ENCODE results near the gene BCAS3.

Gene BCAS3

DNA sequence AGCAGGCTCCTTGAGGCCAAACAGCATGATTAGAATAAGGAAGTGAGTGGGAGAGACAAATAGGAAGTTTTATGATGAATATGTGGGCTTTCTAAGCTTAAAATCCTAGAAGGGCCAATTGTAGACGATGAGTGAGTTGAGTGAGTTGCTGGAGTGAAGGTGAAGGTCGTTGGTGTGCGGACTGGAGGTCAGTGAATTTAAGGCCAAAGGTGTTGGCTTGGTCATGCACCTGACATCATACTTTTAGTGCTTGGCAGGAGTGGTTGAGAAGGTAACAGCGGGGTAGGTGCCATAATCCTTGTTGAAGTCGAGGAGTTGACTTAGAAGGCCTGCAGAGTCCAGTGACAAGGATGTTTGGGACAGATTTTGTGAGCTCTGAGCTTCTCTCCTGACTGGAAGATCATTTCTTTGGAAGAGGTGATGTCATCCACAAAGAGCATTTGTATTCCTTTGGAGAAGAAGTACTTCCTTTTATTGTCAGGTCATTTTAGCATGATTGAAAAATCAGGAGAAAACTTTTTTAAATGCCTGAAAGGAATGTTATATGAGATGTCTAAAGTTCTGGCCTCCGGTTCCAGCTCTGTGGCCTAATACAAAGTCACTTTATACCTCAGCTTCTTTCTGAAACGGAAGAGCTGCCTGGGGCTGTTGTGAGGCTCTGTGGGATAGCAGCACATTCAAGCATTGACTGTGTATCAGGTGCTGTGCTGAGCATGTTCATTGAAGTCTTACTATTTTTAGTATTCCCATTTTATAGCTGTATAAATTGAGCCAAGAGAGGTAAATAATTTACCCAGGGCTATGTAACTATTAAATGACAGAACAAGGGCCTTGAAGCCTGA is 668.4 kb downstream of the BCAS3 start:
- TF ChIP-seq FOXM1 (IDR thresholded peaks at IDR 0.05; ENCODE audit: borderline replicate concordance, low read depth) (no peak), TAF1 (IDR thresholded peaks at IDR 0.05; ENCODE audit: low read depth) (no peak), RAD21 (IDR thresholded peaks at IDR 0.05; ENCODE audit: low read depth) (no peak), ZBTB7A (IDR thresholded peaks at IDR 0.05; ENCODE audit: low read depth) (no peak), TCF12 (IDR thresholded peaks at IDR 0.05; ENCODE audit: low read depth) (no peak)
- TF ChIP-seq, protein P1, sequence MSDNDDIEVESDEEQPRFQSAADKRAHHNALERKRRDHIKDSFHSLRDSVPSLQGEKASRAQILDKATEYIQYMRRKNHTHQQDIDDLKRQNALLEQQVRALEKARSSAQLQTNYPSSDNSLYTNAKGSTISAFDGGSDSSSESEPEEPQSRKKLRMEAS (IDR thresholded peaks at IDR 0.05): no peak

DNA sequence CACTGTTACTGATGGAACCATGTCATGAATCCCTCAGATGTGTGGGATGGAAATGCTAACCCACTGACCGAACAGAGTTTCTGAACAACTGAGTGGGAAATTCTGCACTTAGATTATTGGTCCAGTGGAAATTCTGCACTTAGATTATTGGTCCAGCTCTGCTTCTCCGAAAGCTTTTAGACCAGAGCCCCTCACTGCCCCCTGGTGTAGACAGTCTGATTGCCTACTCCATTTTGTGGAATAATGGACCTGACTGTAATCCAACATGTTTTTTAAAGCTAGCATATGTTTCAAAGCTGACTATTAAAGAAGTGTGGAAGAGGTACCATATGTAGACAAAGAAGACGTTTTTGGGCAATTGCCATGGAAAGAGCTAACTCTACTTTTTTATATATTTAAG is 671.7 kb downstream of the BCAS3 start:
- TF ChIP-seq CEBPB (IDR thresholded peaks at IDR 0.05) (no peak), EP300 (IDR thresholded peaks at IDR 0.05; ENCODE audit: borderline replicate concordance) (no peak), ZBTB7A (IDR thresholded peaks at IDR 0.05; ENCODE audit: low read depth) (no peak), RAD21 (IDR thresholded peaks at IDR 0.05; ENCODE audit: low read depth) (no peak), NFIC (IDR thresholded peaks at IDR 0.05) (no peak), TCF12 (IDR thresholded peaks at IDR 0.05; ENCODE audit: low read depth) (no peak), EGR1 (IDR thresholded peaks at IDR 0.05) (no peak), FOXM1 (IDR thresholded peaks at IDR 0.05; ENCODE audit: borderline replicate concordance, low read depth) (no peak), CREB1 (IDR thresholded peaks at IDR 0.05; ENCODE audit: low read depth) (no peak)
- TF ChIP-seq, protein P1 (IDR thresholded peaks at IDR 0.05): no peak
- TF ChIP-seq, protein P2, sequence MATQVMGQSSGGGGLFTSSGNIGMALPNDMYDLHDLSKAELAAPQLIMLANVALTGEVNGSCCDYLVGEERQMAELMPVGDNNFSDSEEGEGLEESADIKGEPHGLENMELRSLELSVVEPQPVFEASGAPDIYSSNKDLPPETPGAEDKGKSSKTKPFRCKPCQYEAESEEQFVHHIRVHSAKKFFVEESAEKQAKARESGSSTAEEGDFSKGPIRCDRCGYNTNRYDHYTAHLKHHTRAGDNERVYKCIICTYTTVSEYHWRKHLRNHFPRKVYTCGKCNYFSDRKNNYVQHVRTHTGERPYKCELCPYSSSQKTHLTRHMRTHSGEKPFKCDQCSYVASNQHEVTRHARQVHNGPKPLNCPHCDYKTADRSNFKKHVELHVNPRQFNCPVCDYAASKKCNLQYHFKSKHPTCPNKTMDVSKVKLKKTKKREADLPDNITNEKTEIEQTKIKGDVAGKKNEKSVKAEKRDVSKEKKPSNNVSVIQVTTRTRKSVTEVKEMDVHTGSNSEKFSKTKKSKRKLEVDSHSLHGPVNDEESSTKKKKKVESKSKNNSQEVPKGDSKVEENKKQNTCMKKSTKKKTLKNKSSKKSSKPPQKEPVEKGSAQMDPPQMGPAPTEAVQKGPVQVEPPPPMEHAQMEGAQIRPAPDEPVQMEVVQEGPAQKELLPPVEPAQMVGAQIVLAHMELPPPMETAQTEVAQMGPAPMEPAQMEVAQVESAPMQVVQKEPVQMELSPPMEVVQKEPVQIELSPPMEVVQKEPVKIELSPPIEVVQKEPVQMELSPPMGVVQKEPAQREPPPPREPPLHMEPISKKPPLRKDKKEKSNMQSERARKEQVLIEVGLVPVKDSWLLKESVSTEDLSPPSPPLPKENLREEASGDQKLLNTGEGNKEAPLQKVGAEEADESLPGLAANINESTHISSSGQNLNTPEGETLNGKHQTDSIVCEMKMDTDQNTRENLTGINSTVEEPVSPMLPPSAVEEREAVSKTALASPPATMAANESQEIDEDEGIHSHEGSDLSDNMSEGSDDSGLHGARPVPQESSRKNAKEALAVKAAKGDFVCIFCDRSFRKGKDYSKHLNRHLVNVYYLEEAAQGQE (IDR thresholded peaks at IDR 0.05; ENCODE audit: low read depth): no peak

DNA sequence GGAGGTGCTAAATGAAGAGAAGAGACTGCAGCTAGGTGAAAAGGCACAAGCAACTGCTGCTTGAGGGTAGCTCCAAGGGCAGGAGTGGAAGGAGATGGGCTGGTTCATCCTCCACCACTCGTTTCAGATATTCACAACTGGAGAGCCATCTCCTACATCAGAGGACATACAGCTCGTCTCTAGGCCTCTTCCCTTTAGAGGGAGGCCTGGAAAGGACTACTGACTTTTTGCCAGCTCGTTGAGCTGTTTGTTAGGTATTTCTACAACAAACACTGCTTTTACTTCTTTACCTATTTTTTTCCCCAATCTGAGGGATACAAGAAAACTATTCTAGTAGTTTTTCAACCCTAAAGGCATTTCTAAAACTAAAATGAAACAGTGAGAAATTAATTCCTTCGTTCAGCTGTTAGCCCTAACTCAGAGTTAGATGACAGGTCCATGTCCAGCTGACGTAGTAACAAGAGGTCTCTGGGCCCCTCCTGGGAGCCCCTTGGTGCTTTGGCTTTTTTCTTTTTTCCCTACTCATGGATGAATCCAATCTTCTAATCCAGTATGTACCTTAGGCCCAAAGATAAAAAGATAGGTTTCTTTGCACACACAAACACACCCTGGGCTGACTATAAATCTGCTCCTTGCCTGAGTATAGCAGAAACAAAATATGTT is 674.2 kb downstream of the BCAS3 start:
- TF ChIP-seq TEAD4 (IDR thresholded peaks at IDR 0.05) (no peak), YY1 (IDR thresholded peaks at IDR 0.05; ENCODE audit: low read depth) (no peak), CEBPB (IDR thresholded peaks at IDR 0.05) (no peak), TCF12 (IDR thresholded peaks at IDR 0.05; ENCODE audit: low read depth) (no peak), EP300 (IDR thresholded peaks at IDR 0.05; ENCODE audit: borderline replicate concordance) (no peak), EGR1 (IDR thresholded peaks at IDR 0.05) (no peak), RAD21 (IDR thresholded peaks at IDR 0.05; ENCODE audit: low read depth) (no peak), CREB1 (IDR thresholded peaks at IDR 0.05; ENCODE audit: low read depth) (no peak), FOXM1 (IDR thresholded peaks at IDR 0.05; ENCODE audit: borderline replicate concordance, low read depth) (no peak), TAF1 (IDR thresholded peaks at IDR 0.05; ENCODE audit: low read depth) (no peak)
- TF ChIP-seq, protein P3, sequence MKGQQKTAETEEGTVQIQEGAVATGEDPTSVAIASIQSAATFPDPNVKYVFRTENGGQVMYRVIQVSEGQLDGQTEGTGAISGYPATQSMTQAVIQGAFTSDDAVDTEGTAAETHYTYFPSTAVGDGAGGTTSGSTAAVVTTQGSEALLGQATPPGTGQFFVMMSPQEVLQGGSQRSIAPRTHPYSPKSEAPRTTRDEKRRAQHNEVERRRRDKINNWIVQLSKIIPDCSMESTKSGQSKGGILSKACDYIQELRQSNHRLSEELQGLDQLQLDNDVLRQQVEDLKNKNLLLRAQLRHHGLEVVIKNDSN (IDR thresholded peaks at IDR 0.05): no peak
- TF ChIP-seq, protein P2 (IDR thresholded peaks at IDR 0.05; ENCODE audit: low read depth): no peak

DNA sequence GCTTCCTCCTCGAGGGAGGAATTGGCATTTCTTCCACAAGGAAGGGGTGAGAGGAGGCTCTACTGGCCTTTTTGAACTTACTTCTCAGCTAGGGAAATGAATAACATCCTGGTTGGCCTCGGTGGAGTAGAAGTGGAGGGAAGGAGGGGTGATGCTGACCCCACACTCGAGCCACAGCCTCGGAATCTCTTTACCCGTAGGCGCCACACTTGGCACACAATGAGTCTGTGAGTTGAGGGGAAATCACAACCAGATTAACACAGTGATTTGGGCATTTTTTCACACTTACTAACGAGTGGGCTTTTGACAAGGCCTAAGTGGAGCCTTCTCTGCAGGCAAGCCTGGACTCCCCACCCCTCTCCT is 674.7 kb downstream of the BCAS3 start:
- TF ChIP-seq YY1 (IDR thresholded peaks at IDR 0.05; ENCODE audit: low read depth) (no peak), CEBPB (IDR thresholded peaks at IDR 0.05) (no peak), EP300 (IDR thresholded peaks at IDR 0.05; ENCODE audit: borderline replicate concordance) (no peak), EGR1 (IDR thresholded peaks at IDR 0.05) (no peak), RAD21 (IDR thresholded peaks at IDR 0.05; ENCODE audit: low read depth) (no peak), FOXM1 (IDR thresholded peaks at IDR 0.05; ENCODE audit: borderline replicate concordance, low read depth) (no peak), CREB1 (IDR thresholded peaks at IDR 0.05; ENCODE audit: low read depth) (no peak), TCF12 (IDR thresholded peaks at IDR 0.05; ENCODE audit: low read depth) (no peak), TAF1 (IDR thresholded peaks at IDR 0.05; ENCODE audit: low read depth) (no peak), NFIC (IDR thresholded peaks at IDR 0.05) (no peak), TEAD4 (IDR thresholded peaks at IDR 0.05) (no peak), ZBTB7A (IDR thresholded peaks at IDR 0.05; ENCODE audit: low read depth) (no peak)
- TF ChIP-seq, protein P1 (IDR thresholded peaks at IDR 0.05): no peak
- TF ChIP-seq, protein P2 (IDR thresholded peaks at IDR 0.05; ENCODE audit: low read depth): no peak
- TF ChIP-seq, protein P3 (IDR thresholded peaks at IDR 0.05): no peak

All from Ishikawa (cell line).